Ovary (tissue), 10 donors: ENCODE results near the gene PALM2AKAP2. TPM values are rescaled to one million over a fixed set of nuclear protein-coding genes. Genes with fewer than 3 reads are reported as not detected.
A peak's percentile ranks its signal among the peaks of the same experiment; 100 is the strongest.

Experiments used
- DNase-seq, 5 donors: peaks; one replicate each; pipeline ENCODE4 v3.0.0-alpha.2; 2019 to 2020
- H3K27ac ChIP-seq, 2 donors: fragments of 200-600 bp; one replicate each; pipeline versions ENCODE4 v1.5.1 to v1.8.0; 2019 to 2022
- H3K27me3 ChIP-seq: fragments of 200-600 bp; one replicate; pipeline ENCODE4 v1.8.0; 2022
- H3K36me3 ChIP-seq: fragments of 200-600 bp; sonication (generic); one replicate; pipeline ENCODE4 v1.5.1; 2019
- H3K4me1 ChIP-seq: one replicate; pipeline ENCODE4 v1.8.1; 2013; ENCODE audit warnings: mild to moderate bottlenecking, moderate library complexity; ENCODE audit not compliant: insufficient read depth
- H3K4me3 ChIP-seq: fragments of 200-600 bp; sonication (generic); one replicate; pipeline ENCODE4 v1.5.1; 2017
- H3K9me3 ChIP-seq, 2 donors: fragments of 200-600 bp in 1 of 2; sonication (generic) in 1 of 2; one replicate each; pipeline versions ENCODE4 v1.5.1 to v1.8.1; 2013 to 2019; ENCODE audit warnings: mild to moderate bottlenecking in 1 of 2, moderate library complexity in 1 of 2
- CTCF ChIP-seq, 3 donors: fragments of 450-650 bp in 2 of 3; fragments of 200-600 bp in 1 of 3; IDR thresholded peaks; one replicate each; pipeline versions ENCODE4 v1.5.1 to v1.8.0; 2016 to 2022; ENCODE audit warnings: antibody characterized with exemption in 3 of 3, mild to moderate bottlenecking in 1 of 3
- EP300 ChIP-seq: sonication (generic); formaldehyde crosslinking; IDR thresholded peaks from one replicate; pipeline ENCODE4 v1.6.1; 2017; ENCODE audit warnings: antibody characterized with exemption
- POLR2A ChIP-seq: fragments of 450-650 bp; IDR thresholded peaks from one replicate; pipeline ENCODE4 v1.6.1; 2017; ENCODE audit warnings: antibody characterized with exemption, mild to moderate bottlenecking, moderate library complexity
- WGBS, 3 donors: extraction: QIAGEN DNeasy Blood & Tissue Kit in 1 of 3; methylation state at CpG; one replicate each; pipeline versions ENCODE4 v1.1.5 to v1.1.7; 2013 to 2017; 5-methylcytosine and 5-hydroxymethylcytosine counted together
- intact Hi-C, 4 donors: fragments of 100-400 bp; cut with DNase I; formaldehyde crosslinking; loops; one replicate each; pipeline versions ENCODE4 v1.11.0 to v1.15.1; 2022 to 2023
- long read RNA-seq, 3 donors: library from polyadenylated mRNA in 2 of 3; unstranded in 2 of 3; transcript quantifications; one replicate each; pipeline ENCODE4 v2.0.0 and lab custom pipeline, GENCODE V29; 2021 to 2026
- polyA plus RNA-seq, 2 donors: library from polyadenylated mRNA; stranded (reverse); fragments of 200-250 nt in 1 of 2; fragments of 350-450 nt in 1 of 2; fragmentation: Illumina TruSeq in 1 of 2; extraction: RNeasy Lipid Tissue Mini Kit (QIAGEN cat#74804) in 1 of 2; gene quantifications; one replicate each; pipeline ENCODE4 v1.2.3, GENCODE V29; 2013 to 2014
- total RNA-seq, 7 donors: library from RNA; depleted of rRNA in 2 of 7; stranded (reverse); fragments of >200 nt in 2 of 7; fragmentation: NEBNext Ultra II Directional in 3 of 7; extraction: Animal tissue kit (Norgen Biotek cat#: 25700) in 3 of 7; gene quantifications; one replicate each; pipeline versions ENCODE4 v1.1.0 to v1.2.4, GENCODE V29; 2016 to 2023
- donor health status: DM: no; HTN: no; CAD: no; lungs with moderate emphysema.
- donor health status: DM: no; HTN: no; CAD: no.
- donor health status: Bipolar disorder and iron deficiency.
- donor health status: DM: yes; HTN: yes; CAD: no.
- donor health status: DM: no; HTN: no; CAD: no.
- donor health status: DM: yes; HTN: yes; CAD: no.

PALM2AKAP2 gene
- 1 to 10 TPM; 1.7 to 6.4 (median 3.5) TPM for total RNA-seq
- 1 to 10 TPM; 2.2 to 9.6 TPM for polyA plus RNA-seq
- long read RNA-seq, donor 1, partial matches to known transcripts = 0 of 3 reads
- long read RNA-seq, donor 1, other reads (novel, unspliced or antisense) = 2 of 3 reads
- long read RNA-seq, donor 2 = 0 reads
- long read RNA-seq, donor 3, partial matches to known transcripts = 0 of 3 reads
- long read RNA-seq, donor 3, other reads (novel, unspliced or antisense) = 3 of 3 reads

GRCh38 chr9:109779711-109780452 is at the start of gene PALM2AKAP2:
Gene PALM2AKAP2, plus strand, starts transcription at chr9:109780198. Its CDS starts 291 bp downstream, at chr9:109780489.
- intact Hi-C loops = no loop called here
- WGBS, 3 donors = 0 to 1% (median 0%) methylated on average over 28 to 85 of the region's 85 CpGs
- Histone ChIP-seq H3K9me3 (no peaks in the 10 kb centered on the region), H3K4me3 (peak within 1 kb of the TSS; percentile 66), H3K27ac (no peak within 1 kb of the TSS), H3K27me3 (no peaks in the 10 kb centered on the region), H3K4me1 (peaks cover 2% of the 10 kb centered on the region), H3K36me3 (no peaks in the 10 kb centered on the region)
- peak in 4 of 5 donors; percentile 22 to 60 (median 43) for DNase-seq
- TF ChIP-seq POLR2A = no peak
- TF ChIP-seq EP300 = no peak
- TF ChIP-seq CTCF (IDR thresholded peaks at IDR 0.05) = peak in 2 of 3 donors; percentile 12 to 26

- no peak for DNase-seq
- intact Hi-C loops = no loop called here
- Histone ChIP-seq H3K9me3 (no peaks in the 10 kb centered on the region), H3K27ac (no peak overlapping the region), H3K36me3 (no peaks in the 10 kb centered on the region), H3K4me1 (no peaks in the 10 kb centered on the region), H3K4me3 (no peak overlapping the region), H3K27me3 (no peaks in the 10 kb centered on the region)
- 73 to 82% (median 74%) methylated on average over 3 of the region's 3 CpGs for WGBS, 3 donors
- TF ChIP-seq CTCF (IDR thresholded peaks at IDR 0.05) (no peak), POLR2A (no peak)
Observed at GRCh38 chr9:109730228-109730627, 49.8 kb upstream of the PALM2AKAP2 start.

GRCh38 chr9:109733690-109734089 is 46.3 kb upstream of the PALM2AKAP2 start:
- Histone ChIP-seq H3K4me3 (no peak overlapping the region), H3K27ac (no peak overlapping the region), H3K4me1 (no peaks in the 10 kb centered on the region), H3K27me3 (no peaks in the 10 kb centered on the region), H3K36me3 (no peaks in the 10 kb centered on the region), H3K9me3 (no peaks in the 10 kb centered on the region)
- intact Hi-C loops = no loop called here
- WGBS, 3 donors = 8 to 27% (median 23%) methylated on average over 2 of the region's 2 CpGs
- no peak for DNase-seq
- TF ChIP-seq CTCF (IDR thresholded peaks at IDR 0.05) (no peak), EP300 (no peak), POLR2A (no peak)

GRCh38 chr9:109734814-109735213 is 45.2 kb upstream of the PALM2AKAP2 start:
- no peak for DNase-seq
- H3K9me3 ChIP-seq = no peaks in the 10 kb centered on the region
- H3K27me3 ChIP-seq = no peaks in the 10 kb centered on the region
- WGBS, 3 donors = 35 to 86% (median 54%) methylated on average over 2 of the region's 2 CpGs
- no peak overlapping the region for H3K4me3 ChIP-seq
- no peak for TF ChIP-seq EP300
- no peak for TF ChIP-seq CTCF (IDR thresholded peaks at IDR 0.05)
- TF ChIP-seq POLR2A = no peak
- H3K27ac ChIP-seq = no peak overlapping the region
- intact Hi-C loops = no loop called here
- H3K4me1 ChIP-seq = no peaks in the 10 kb centered on the region
- no peaks in the 10 kb centered on the region for H3K36me3 ChIP-seq
